ENCODE measurements around the gene HECTD2.

The HECTD2 gene

GRCh38 chr10:91391920-91392319, 18.2 kb upstream of the HECTD2 start:
- Histone ChIP-seq H3K4me1 (ENCODE audit: insufficient read depth, low read length, poor library complexity, severe bottlenecking) (peaks cover 5% of the 10 kb centered on the region), H3F3A (ENCODE audit: low read depth) (no peaks in the 10 kb centered on the region), H3K4me2 (ENCODE audit: low read depth, low read length, poor library complexity, severe bottlenecking) (no peak overlapping the region), H3K9me3 (ENCODE audit: insufficient read depth, low read depth, low read length) (no peaks in the 10 kb centered on the region), H2AFZ (ENCODE audit: low read length) (no peak overlapping the region), H4K20me1 (ENCODE audit: insufficient read depth, low read length, poor library complexity, severe bottlenecking) (no peaks in the 10 kb centered on the region), H3K9me2 (replicated peaks; ENCODE audit: low read depth, low read length) (no peaks in the 10 kb centered on the region), H3K36me3 (ENCODE audit: insufficient read depth, low read length) (no peaks in the 10 kb centered on the region), H3K9ac (ENCODE audit: low read depth, low read length, poor library complexity, severe bottlenecking) (no peak overlapping the region), H3K27me3 (ENCODE audit: insufficient read depth, low read length, poor library complexity, severe bottlenecking) (no peaks in the 10 kb centered on the region), H3K79me2 (ENCODE audit: insufficient read depth, low read length) (no peaks in the 10 kb centered on the region), H3K4me3 (ENCODE audit: low read length, poor library complexity, severe bottlenecking) (no peak overlapping the region)
- TF ChIP-seq CTCF (conservative IDR thresholded peaks at IDR 0.05; ENCODE audit: low read length) (no peak), EZH2phosphoT487 (IDR thresholded peaks at IDR 0.05; ENCODE audit: borderline replicate concordance) (no peak)

GRCh38 chr10:91406322-91406721, 3.8 kb upstream of the HECTD2 start:
- H2AFZ ChIP-seq (ENCODE audit: low read length), result no peak overlapping the region
- H3K79me2 ChIP-seq (ENCODE audit: insufficient read depth, low read length), result peaks cover 10% of the 10 kb centered on the region
- no peaks in the 10 kb centered on the region for H3K36me3 ChIP-seq (ENCODE audit: insufficient read depth, low read length)
- H3K4me1 ChIP-seq (ENCODE audit: insufficient read depth, low read length, poor library complexity, severe bottlenecking), result peaks cover 16% of the 10 kb centered on the region
- H3K9me2 ChIP-seq (replicated peaks; ENCODE audit: low read depth, low read length), result no peaks in the 10 kb centered on the region
- no peaks in the 10 kb centered on the region for H3K9me3 ChIP-seq (ENCODE audit: insufficient read depth, low read depth, low read length)
- H4K20me1 ChIP-seq (ENCODE audit: insufficient read depth, low read length, poor library complexity, severe bottlenecking), result peaks cover 7% of the 10 kb centered on the region
- no peak overlapping the region for H3K9ac ChIP-seq (ENCODE audit: low read depth, low read length, poor library complexity, severe bottlenecking)
- no peak for TF ChIP-seq EZH2phosphoT487 (IDR thresholded peaks at IDR 0.05; ENCODE audit: borderline replicate concordance)
- TF ChIP-seq CTCF (conservative IDR thresholded peaks at IDR 0.05; ENCODE audit: low read length), result no peak
- no peaks in the 10 kb centered on the region for H3F3A ChIP-seq (ENCODE audit: low read depth)
- H3K4me3 ChIP-seq (ENCODE audit: low read length, poor library complexity, severe bottlenecking), result no peak overlapping the region
- no peaks in the 10 kb centered on the region for H3K27me3 ChIP-seq (ENCODE audit: insufficient read depth, low read length, poor library complexity, severe bottlenecking)
- no peak overlapping the region for H3K4me2 ChIP-seq (ENCODE audit: low read depth, low read length, poor library complexity, severe bottlenecking)

GRCh38 chr10:91409069-91409868, 875 bp upstream of the HECTD2 start:
- H3K27me3 ChIP-seq (ENCODE audit: insufficient read depth, low read length, poor library complexity, severe bottlenecking), result no peaks in the 10 kb centered on the region
- H3K9me3 ChIP-seq (ENCODE audit: insufficient read depth, low read depth, low read length), result no peaks in the 10 kb centered on the region
- H3K4me2 ChIP-seq (ENCODE audit: low read depth, low read length, poor library complexity, severe bottlenecking), result peak overlapping the region; percentile 73
- peaks cover 30% of the 10 kb centered on the region for H3K4me1 ChIP-seq (ENCODE audit: insufficient read depth, low read length, poor library complexity, severe bottlenecking)
- peak overlapping the region; percentile 99 for H3K9ac ChIP-seq (ENCODE audit: low read depth, low read length, poor library complexity, severe bottlenecking)
- no peak for TF ChIP-seq EZH2phosphoT487 (IDR thresholded peaks at IDR 0.05; ENCODE audit: borderline replicate concordance)
- peak; percentile 17; the same call in 1 of the 2 replicates for TF ChIP-seq CTCF (conservative IDR thresholded peaks at IDR 0.05; ENCODE audit: low read length)
- H3K4me3 ChIP-seq (ENCODE audit: low read length, poor library complexity, severe bottlenecking), result peak overlapping the region; percentile 99
- peaks cover 11% of the 10 kb centered on the region for H3K79me2 ChIP-seq (ENCODE audit: insufficient read depth, low read length)
- peaks cover 26% of the 10 kb centered on the region for H4K20me1 ChIP-seq (ENCODE audit: insufficient read depth, low read length, poor library complexity, severe bottlenecking)
- H3F3A ChIP-seq (ENCODE audit: low read depth), result no peaks in the 10 kb centered on the region
- H3K9me2 ChIP-seq (replicated peaks; ENCODE audit: low read depth, low read length), result no peaks in the 10 kb centered on the region
- no peaks in the 10 kb centered on the region for H3K36me3 ChIP-seq (ENCODE audit: insufficient read depth, low read length)
- H2AFZ ChIP-seq (ENCODE audit: low read length), result peak overlapping the region; percentile 83
